ENCODE data around the gene RALGDS. TPM values are rescaled to one million over a fixed set of nuclear protein-coding genes. Genes with fewer than 3 reads are reported as not detected.
A peak's percentile ranks its signal among the peaks of the same experiment; 100 is the strongest.

Gene RALGDS
- total and polyA plus RNA-seq, 9 of the 15 experiments (the other 6 are each of a cell fraction or from before 2014, with no cell fraction given), result 0.75 to 43.3 (median 27.1) TPM

DNA sequence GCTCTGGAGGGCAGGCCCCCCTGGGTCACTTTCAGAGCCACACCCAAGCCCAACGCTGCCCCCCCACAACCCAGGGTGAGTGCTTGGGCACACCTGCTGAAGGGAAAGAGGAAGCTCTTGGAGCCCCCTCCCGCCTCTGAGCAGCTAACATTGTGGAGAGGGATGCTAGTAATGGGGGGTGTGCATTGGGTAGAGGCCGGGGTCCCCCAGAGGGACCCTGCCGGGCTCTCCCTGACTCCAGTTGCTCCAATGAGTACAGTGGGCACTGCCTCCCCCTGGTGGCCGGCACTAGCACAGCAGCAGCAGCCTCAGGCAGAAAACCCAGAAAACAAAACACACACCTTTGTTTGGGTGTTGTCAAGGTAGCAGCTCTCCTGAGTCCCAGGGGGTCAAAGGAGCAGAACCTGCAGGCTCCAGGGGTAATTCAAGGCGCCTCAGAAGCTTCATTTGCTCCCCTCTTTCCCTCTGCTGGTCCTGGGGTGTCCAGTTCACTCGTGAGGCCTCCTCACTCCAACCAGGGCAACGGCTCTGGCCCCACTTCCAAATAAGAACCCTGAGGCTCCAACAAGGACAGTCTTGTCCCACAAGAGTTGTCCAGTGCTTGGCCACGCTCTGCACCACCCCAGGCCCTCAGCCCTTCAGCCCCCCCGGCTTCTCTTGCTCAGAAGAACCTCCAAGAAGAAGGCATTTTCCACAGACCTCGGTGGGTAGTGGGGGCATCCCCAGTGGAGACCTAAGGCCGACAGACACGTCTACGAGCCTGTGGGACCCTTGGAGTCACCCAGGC lies 26.6 kb upstream of the RALGDS start (continued):
- TF ChIP-seq, protein P1, sequence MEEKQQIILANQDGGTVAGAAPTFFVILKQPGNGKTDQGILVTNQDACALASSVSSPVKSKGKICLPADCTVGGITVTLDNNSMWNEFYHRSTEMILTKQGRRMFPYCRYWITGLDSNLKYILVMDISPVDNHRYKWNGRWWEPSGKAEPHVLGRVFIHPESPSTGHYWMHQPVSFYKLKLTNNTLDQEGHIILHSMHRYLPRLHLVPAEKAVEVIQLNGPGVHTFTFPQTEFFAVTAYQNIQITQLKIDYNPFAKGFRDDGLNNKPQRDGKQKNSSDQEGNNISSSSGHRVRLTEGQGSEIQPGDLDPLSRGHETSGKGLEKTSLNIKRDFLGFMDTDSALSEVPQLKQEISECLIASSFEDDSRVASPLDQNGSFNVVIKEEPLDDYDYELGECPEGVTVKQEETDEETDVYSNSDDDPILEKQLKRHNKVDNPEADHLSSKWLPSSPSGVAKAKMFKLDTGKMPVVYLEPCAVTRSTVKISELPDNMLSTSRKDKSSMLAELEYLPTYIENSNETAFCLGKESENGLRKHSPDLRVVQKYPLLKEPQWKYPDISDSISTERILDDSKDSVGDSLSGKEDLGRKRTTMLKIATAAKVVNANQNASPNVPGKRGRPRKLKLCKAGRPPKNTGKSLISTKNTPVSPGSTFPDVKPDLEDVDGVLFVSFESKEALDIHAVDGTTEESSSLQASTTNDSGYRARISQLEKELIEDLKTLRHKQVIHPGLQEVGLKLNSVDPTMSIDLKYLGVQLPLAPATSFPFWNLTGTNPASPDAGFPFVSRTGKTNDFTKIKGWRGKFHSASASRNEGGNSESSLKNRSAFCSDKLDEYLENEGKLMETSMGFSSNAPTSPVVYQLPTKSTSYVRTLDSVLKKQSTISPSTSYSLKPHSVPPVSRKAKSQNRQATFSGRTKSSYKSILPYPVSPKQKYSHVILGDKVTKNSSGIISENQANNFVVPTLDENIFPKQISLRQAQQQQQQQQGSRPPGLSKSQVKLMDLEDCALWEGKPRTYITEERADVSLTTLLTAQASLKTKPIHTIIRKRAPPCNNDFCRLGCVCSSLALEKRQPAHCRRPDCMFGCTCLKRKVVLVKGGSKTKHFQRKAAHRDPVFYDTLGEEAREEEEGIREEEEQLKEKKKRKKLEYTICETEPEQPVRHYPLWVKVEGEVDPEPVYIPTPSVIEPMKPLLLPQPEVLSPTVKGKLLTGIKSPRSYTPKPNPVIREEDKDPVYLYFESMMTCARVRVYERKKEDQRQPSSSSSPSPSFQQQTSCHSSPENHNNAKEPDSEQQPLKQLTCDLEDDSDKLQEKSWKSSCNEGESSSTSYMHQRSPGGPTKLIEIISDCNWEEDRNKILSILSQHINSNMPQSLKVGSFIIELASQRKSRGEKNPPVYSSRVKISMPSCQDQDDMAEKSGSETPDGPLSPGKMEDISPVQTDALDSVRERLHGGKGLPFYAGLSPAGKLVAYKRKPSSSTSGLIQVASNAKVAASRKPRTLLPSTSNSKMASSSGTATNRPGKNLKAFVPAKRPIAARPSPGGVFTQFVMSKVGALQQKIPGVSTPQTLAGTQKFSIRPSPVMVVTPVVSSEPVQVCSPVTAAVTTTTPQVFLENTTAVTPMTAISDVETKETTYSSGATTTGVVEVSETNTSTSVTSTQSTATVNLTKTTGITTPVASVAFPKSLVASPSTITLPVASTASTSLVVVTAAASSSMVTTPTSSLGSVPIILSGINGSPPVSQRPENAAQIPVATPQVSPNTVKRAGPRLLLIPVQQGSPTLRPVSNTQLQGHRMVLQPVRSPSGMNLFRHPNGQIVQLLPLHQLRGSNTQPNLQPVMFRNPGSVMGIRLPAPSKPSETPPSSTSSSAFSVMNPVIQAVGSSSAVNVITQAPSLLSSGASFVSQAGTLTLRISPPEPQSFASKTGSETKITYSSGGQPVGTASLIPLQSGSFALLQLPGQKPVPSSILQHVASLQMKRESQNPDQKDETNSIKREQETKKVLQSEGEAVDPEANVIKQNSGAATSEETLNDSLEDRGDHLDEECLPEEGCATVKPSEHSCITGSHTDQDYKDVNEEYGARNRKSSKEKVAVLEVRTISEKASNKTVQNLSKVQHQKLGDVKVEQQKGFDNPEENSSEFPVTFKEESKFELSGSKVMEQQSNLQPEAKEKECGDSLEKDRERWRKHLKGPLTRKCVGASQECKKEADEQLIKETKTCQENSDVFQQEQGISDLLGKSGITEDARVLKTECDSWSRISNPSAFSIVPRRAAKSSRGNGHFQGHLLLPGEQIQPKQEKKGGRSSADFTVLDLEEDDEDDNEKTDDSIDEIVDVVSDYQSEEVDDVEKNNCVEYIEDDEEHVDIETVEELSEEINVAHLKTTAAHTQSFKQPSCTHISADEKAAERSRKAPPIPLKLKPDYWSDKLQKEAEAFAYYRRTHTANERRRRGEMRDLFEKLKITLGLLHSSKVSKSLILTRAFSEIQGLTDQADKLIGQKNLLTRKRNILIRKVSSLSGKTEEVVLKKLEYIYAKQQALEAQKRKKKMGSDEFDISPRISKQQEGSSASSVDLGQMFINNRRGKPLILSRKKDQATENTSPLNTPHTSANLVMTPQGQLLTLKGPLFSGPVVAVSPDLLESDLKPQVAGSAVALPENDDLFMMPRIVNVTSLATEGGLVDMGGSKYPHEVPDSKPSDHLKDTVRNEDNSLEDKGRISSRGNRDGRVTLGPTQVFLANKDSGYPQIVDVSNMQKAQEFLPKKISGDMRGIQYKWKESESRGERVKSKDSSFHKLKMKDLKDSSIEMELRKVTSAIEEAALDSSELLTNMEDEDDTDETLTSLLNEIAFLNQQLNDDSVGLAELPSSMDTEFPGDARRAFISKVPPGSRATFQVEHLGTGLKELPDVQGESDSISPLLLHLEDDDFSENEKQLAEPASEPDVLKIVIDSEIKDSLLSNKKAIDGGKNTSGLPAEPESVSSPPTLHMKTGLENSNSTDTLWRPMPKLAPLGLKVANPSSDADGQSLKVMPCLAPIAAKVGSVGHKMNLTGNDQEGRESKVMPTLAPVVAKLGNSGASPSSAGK (IDR thresholded peaks at IDR 0.05), result no peak
- TF ChIP-seq NFIX (CRISPR knock-in tag; IDR thresholded peaks at IDR 0.05; ENCODE audit: low read depth) (no peak), RAD21 (CRISPR knock-in tag; conservative IDR thresholded peaks at IDR 0.05 in 1 of 2, IDR thresholded peaks at IDR 0.05 in 1 of 2) (peak; percentile 82 to 91), TCF7L2 (IDR thresholded peaks at IDR 0.05; ENCODE audit: low read depth, low read length) (no peak), ZBTB1 (CRISPR knock-in tag; IDR thresholded peaks at IDR 0.05; ENCODE audit: borderline replicate concordance, low read depth) (no peak), NUFIP1 (IDR thresholded peaks at IDR 0.05; ENCODE audit: partially characterized antibody) (no peak), SIN3B (IDR thresholded peaks at IDR 0.05; ENCODE audit: low read depth) (no peak), NR2F6 (CRISPR knock-in tag; IDR thresholded peaks at IDR 0.05) (no peak), KLF16 (IDR thresholded peaks at IDR 0.05) (peak; percentile 56), RB1 (IDR thresholded peaks at IDR 0.05; ENCODE audit: low read depth) (peak; percentile 63; the same call in 1 of the 2 replicates), TFAM (CRISPR knock-in tag; conservative IDR thresholded peaks at IDR 0.05) (no peak)
- TF ChIP-seq, protein P2, sequence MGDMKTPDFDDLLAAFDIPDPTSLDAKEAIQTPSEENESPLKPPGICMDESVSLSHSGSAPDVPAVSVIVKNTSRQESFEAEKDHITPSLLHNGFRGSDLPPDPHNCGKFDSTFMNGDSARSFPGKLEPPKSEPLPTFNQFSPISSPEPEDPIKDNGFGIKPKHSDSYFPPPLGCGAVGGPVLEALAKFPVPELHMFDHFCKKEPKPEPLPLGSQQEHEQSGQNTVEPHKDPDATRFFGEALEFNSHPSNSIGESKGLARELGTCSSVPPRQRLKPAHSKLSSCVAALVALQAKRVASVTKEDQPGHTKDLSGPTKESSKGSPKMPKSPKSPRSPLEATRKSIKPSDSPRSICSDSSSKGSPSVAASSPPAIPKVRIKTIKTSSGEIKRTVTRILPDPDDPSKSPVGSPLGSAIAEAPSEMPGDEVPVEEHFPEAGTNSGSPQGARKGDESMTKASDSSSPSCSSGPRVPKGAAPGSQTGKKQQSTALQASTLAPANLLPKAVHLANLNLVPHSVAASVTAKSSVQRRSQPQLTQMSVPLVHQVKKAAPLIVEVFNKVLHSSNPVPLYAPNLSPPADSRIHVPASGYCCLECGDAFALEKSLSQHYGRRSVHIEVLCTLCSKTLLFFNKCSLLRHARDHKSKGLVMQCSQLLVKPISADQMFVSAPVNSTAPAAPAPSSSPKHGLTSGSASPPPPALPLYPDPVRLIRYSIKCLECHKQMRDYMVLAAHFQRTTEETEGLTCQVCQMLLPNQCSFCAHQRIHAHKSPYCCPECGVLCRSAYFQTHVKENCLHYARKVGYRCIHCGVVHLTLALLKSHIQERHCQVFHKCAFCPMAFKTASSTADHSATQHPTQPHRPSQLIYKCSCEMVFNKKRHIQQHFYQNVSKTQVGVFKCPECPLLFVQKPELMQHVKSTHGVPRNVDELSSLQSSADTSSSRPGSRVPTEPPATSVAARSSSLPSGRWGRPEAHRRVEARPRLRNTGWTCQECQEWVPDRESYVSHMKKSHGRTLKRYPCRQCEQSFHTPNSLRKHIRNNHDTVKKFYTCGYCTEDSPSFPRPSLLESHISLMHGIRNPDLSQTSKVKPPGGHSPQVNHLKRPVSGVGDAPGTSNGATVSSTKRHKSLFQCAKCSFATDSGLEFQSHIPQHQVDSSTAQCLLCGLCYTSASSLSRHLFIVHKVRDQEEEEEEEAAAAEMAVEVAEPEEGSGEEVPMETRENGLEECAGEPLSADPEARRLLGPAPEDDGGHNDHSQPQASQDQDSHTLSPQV (IDR thresholded peaks at IDR 0.05), result 0 out of 2 replicates have a peak, but pooled peaks have one; percentile 20
